ENCODE data around the gene JUNB. TPM values are rescaled to one million over a fixed set of nuclear protein-coding genes. Genes with fewer than 3 reads are reported as not detected.

Gene JUNB
- total RNA-seq, 1 experiment from 2014 or later: 125 TPM

DNA sequence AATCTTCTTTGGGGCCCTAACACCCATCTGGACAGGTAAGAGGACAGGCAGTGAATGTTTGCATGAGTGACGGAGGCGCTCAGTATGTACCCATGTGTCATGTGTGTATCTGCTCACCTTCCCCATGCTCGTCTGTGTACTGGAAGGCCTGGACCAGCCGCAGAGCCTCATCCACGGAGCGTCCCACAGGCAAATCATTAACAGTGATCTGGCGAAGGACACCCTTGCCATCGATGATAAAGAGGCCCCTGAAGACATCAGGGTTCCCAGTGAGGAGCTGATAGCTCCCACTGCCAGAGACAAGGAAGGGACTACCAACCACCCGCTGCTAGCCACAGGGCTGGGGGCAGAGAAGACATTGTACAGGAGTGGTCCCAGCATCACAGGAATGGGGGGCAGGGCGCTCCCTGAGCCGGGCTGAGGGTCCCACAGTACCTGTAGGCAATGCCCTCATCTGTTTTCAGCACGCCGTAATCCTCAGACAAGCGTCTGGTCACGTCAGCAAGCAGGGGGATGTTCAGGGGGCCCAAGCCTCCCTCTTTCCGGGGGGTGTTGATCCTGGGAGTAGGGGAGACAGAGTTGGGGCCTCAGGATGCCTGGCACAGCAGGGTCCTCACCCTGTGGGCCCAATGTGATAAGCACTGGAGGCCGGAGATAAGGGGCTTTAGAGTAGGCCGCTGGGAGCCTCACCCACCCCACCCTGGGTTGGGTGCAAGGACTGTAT lies 8.6 kb downstream of the JUNB start:
- POLR2A ChIA-PET: interaction anchor here (0.6 to 4.4 kb wide), 5 partner anchors 8 to 104 kb away, joined by 3 to 54 read pairs (median 7); partner anchors contain the start of genes FBXW9, JUNB and TNPO2
- H3K4me3 Mint-ChIP-seq (ENCODE audit: unreplicated experiment): peak overlapping the region; percentile 82
- H3K9me3 Mint-ChIP-seq (ENCODE audit: unreplicated experiment): no peaks in the 10 kb centered on the region

DNA sequence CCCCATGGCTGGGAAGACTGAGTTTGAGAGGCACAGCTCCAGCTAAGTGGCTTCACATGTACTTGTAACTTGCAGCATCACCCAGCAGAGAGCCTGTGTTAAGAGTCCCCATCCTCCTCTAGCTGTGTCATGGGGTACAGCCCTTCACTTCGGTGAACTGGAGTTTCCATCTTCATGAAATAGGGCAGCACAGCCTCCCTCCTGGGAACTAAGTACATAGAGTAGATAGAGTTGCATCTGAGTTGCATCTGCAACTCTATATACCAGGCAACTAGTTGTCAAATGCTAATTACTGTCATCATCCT lies 9.1 kb downstream of the JUNB start:
- no peaks in the 10 kb centered on the region for H3K9me3 Mint-ChIP-seq (ENCODE audit: unreplicated experiment)
- intact Hi-C loops (cut with micrococcal nuclease): loop anchor here (5.0 kb wide), 1 partner anchor 37 kb away; the partner anchor contains the start of gene MAST1
- H3K27ac Mint-ChIP-seq (ENCODE audit: low read depth, unreplicated experiment): peak overlapping the region; percentile 79
- ChIA-PET POLR2A (interaction anchor here (0.7 to 4.4 kb wide), 10 partner anchors 8 to 131 kb away, joined by 3 to 54 read pairs (median 4); partner anchors contain the start of genes GCDH, GET3, JUNB and TNPO2), CTCF (interaction anchor here (1.3 to 14.5 kb wide), 4 partner anchors 25 to 49 kb away, joined by 3 to 307 read pairs (median 162); partner anchors contain the start of gene HOOK2)
- H3K4me3 Mint-ChIP-seq (ENCODE audit: unreplicated experiment): peak overlapping the region; percentile 82
- DNase-seq (ENCODE audit: unreplicated experiment): no peak
- H3K27me3 Mint-ChIP-seq (ENCODE audit: insufficient read depth, unreplicated experiment): no peaks in the 10 kb centered on the region
- H3K4me1 Mint-ChIP-seq (ENCODE audit: insufficient read depth, unreplicated experiment): peaks cover 19% of the 10 kb centered on the region
- BruUV-seq (replicated peaks): no TSS peak
- H3K36me3 Mint-ChIP-seq (ENCODE audit: insufficient read depth, unreplicated experiment): peaks cover 34% of the 10 kb centered on the region
- TF ChIP-seq, protein P1, sequence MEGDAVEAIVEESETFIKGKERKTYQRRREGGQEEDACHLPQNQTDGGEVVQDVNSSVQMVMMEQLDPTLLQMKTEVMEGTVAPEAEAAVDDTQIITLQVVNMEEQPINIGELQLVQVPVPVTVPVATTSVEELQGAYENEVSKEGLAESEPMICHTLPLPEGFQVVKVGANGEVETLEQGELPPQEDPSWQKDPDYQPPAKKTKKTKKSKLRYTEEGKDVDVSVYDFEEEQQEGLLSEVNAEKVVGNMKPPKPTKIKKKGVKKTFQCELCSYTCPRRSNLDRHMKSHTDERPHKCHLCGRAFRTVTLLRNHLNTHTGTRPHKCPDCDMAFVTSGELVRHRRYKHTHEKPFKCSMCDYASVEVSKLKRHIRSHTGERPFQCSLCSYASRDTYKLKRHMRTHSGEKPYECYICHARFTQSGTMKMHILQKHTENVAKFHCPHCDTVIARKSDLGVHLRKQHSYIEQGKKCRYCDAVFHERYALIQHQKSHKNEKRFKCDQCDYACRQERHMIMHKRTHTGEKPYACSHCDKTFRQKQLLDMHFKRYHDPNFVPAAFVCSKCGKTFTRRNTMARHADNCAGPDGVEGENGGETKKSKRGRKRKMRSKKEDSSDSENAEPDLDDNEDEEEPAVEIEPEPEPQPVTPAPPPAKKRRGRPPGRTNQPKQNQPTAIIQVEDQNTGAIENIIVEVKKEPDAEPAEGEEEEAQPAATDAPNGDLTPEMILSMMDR (IDR thresholded peaks at IDR 0.05; ENCODE audit: unreplicated experiment): no peak

More for the DNA sequence above, 8.6 kb downstream of the JUNB start:
- DNase-seq (ENCODE audit: unreplicated experiment): no peak
- TF ChIP-seq, protein P1 (IDR thresholded peaks at IDR 0.05; ENCODE audit: unreplicated experiment): no peak
- H3K36me3 Mint-ChIP-seq (ENCODE audit: insufficient read depth, unreplicated experiment): peaks cover 39% of the 10 kb centered on the region
- CTCF ChIA-PET: interaction anchor here (1.3 to 14.5 kb wide), 4 partner anchors 24 to 50 kb away, joined by 3 to 307 read pairs (median 162); partner anchors contain the start of gene HOOK2
- BruUV-seq (replicated peaks): no TSS peak
- no peak overlapping the region for H3K27ac Mint-ChIP-seq (ENCODE audit: low read depth, unreplicated experiment)
- peaks cover 19% of the 10 kb centered on the region for H3K4me1 Mint-ChIP-seq (ENCODE audit: insufficient read depth, unreplicated experiment)
- no peaks in the 10 kb centered on the region for H3K27me3 Mint-ChIP-seq (ENCODE audit: insufficient read depth, unreplicated experiment)
- intact Hi-C loops (cut with micrococcal nuclease): loop anchor here (5.0 kb wide), 1 partner anchor 37 kb away; the partner anchor contains the start of gene MAST1

DNA sequence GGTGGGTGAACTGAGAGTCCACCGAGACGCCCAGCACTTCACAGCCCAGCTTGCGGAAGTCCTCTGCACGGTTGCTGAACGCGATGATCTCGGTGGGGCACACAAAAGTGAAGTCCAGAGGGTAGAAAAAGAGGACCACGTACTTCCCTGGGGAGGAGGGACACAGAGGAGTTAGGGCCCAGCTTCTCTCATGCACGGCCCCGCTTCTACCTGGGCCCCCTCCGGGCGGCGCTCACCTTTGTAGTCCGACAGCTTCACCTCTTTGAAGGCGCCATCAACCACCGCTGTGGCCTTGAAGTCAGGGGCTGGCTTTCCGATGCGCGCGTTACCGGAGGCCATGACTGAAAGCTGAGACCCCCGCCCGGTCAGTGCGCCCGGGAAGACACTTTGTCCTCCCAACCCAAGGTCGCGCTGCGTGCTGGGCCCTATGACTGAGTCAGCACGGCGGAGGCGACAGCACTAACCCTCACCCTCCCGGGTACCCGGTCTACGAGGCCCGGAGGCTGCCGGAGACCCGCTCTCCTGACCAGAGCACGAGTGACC lies 9.7 kb downstream of the JUNB start:
- DNase-seq (ENCODE audit: unreplicated experiment): no peak
- intact Hi-C loops (cut with micrococcal nuclease): loop anchor here (5.0 kb wide), 1 partner anchor 36 kb away; the partner anchor contains the start of gene MAST1
- ChIA-PET CTCF (interaction anchor here (0.6 to 14.5 kb wide), 5 partner anchors 25 to 68 kb away, joined by 3 to 307 read pairs (median 46); partner anchors contain the start of gene HOOK2), POLR2A (interaction anchor here (0.7 to 4.4 kb wide), 13 partner anchors 9 to 190 kb away, joined by 3 to 54 read pairs (median 4); partner anchors contain the start of genes GCDH, GET3, JUNB and TNPO2)
- Mint-ChIP-seq H3K27ac (ENCODE audit: low read depth, unreplicated experiment) (peak overlapping the region; percentile 79), H3K4me1 (ENCODE audit: insufficient read depth, unreplicated experiment) (peaks cover 14% of the 10 kb centered on the region), H3K4me3 (ENCODE audit: unreplicated experiment) (peak overlapping the region; percentile 82), H3K36me3 (ENCODE audit: insufficient read depth, unreplicated experiment) (peaks cover 30% of the 10 kb centered on the region), H3K9me3 (ENCODE audit: unreplicated experiment) (no peaks in the 10 kb centered on the region), H3K27me3 (ENCODE audit: insufficient read depth, unreplicated experiment) (no peaks in the 10 kb centered on the region)
- TF ChIP-seq, protein P1 (IDR thresholded peaks at IDR 0.05; ENCODE audit: unreplicated experiment): no peak
- BruUV-seq (replicated peaks): TSS peak; percentile 49

All from MCF 10A (cell line).